GM18508 (cell line): ENCODE measurements around the gene FDXR.
"Not testable (repeated sequence)": the region's sequence is repeated elsewhere in the genome, so short reads cannot be mapped to it uniquely, and the experiment has no call there.

Source experiments
- ATAC-seq: cut with Tn5 transposase; IDR thresholded peaks from one replicate; pipeline ENCODE4 v1.9.1; 2021; ENCODE audit warnings: moderate number of reproducible peaks; ENCODE audit not compliant: insufficient read depth, unreplicated experiment

The FDXR gene

DNA sequence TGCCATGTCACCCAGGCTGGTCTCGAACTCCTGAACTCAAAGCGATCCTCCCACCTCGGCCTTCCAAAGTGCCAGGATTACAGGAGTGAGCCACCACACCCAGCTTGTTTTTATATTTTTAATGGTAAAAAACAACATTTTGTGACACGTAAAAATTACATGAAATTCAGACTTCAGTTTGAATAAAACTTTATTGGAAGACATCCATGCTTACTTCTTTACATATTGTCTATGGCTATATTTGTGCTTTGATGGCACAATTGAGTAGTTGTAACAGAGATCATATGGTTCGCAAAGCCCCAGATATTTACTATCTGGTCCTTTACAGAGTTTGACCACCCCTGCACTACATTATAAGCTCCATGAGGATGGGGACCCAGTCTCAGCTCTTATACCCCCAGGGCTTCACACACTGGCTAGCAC lies 1.8 kb upstream of the FDXR start:
- ATAC-seq = no peak

DNA sequence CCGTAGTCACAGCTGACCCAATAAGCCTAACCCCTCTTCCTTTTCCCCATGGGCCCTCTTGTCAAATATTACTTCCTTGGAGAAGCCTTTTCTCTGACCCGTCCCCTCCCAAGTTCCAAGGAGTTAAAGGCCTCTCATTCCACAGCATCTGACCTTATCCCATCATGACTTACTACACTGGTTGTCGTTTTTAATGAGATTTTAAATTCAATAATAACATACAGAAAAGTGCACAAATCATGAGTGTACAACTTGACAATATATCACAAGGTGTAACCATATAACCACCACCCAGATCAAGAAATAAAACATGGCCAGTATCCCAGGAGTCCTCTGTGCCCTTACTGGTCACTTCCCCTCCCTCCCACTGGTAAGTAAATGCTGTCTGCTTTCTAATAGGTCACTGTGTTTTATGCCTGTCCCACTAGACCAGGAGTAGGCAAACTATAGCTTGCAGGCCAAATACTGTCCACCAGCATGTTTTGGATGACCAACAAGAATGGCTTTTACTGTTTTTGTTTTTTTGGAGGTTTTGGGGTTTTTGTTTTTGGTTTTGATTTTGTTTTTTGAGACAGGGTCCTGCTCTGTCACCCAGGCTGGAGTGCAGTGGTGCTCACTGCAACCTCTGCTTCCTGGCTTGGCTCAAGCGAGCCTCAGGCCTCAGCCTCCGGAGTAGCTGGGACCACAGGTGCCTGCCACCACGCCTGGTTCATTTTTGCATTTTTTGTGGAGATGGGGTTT lies 1.2 kb upstream of the FDXR start:
- no peak for ATAC-seq

GRCh38 chr17:74873037-74873873 lies 461 bp upstream of the FDXR start:
- ATAC-seq = peak; percentile 83

DNA sequence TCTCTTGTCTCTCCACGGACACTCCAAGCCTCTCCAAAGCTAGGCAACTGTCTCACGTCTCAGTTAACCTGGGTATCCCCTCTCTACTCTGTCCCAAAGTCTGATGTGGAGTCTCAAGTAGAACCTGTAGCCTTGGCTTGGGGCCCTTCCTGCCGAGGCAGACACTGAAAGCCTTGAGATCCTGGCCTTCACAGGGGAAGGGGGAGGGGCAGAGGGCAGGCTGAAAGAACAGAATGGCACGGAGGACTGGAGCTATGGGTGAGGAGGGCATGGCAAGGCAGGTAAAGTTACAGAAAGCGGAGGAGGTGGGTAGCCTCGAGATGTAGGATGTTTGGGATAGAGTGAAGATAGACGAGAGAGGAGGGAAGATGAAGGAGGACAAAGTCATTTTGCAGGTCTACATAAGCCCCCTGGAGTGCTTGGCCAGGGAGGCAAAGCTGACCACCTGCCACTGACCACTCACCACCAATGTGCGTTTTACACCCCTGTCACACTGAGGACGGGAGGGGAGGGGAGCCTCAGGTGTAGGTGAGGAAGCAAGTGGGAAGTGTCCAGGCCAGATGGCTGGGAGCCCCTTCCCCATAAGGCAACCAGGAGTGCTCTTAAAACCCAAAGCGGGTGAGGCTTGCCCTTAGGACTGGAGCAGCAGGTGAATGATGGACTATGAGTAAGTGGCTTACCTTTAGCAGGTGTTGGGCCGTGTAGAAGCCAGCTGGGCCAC lies 1.3 kb downstream of the FDXR start:
- ATAC-seq = no peak

DNA sequence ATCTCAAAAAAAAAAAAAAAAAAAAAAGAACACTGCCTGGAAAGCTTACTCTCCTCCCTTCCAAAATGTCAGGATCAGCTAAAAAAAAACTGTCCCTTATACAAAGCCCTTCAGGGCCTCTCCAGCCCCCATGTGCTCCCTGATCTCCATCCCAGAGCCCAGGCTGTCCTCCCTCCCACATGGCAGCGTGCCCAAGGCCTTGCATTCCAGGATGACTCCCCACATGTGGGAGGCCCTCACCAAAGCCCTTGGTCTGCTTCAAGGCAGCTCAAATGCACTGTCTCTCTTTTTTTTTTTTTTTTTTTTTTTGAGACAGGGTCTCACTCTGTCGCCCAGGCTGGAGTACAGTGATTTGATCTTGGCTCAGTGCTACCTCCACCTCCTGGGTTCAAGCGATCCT lies 2.3 kb downstream of the FDXR start:
- ATAC-seq = no peak

DNA sequence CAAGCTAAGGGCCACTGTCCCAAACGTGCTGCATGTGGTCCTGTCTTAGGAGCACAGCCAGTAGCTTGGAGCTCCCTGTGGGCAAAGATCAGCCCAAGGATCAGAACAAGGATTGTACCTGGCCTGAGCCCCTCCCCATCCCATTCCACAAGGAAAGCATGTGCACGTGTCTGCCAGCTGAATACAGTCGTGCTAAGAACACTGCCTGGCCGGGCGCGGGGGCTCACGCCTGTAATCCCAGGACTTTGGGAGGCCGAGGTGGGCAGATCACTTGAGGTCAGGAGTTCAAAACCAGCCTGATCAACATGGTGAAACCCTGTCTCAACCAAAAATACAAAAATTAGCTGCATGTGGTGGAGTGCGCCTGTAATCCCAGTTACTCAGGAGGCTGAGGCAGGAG lies 2.8 kb downstream of the FDXR start:
- not testable (repeated sequence) for ATAC-seq

- no peak for ATAC-seq
Observed at GRCh38 chr17:74868908-74869255, 3.9 kb downstream of the FDXR start.

- no peak for ATAC-seq
Observed at GRCh38 chr17:74868251-74868907, 4.4 kb downstream of the FDXR start.

- no peak for ATAC-seq
Observed at GRCh38 chr17:74866198-74866835, 6.5 kb downstream of the FDXR start.

DNA sequence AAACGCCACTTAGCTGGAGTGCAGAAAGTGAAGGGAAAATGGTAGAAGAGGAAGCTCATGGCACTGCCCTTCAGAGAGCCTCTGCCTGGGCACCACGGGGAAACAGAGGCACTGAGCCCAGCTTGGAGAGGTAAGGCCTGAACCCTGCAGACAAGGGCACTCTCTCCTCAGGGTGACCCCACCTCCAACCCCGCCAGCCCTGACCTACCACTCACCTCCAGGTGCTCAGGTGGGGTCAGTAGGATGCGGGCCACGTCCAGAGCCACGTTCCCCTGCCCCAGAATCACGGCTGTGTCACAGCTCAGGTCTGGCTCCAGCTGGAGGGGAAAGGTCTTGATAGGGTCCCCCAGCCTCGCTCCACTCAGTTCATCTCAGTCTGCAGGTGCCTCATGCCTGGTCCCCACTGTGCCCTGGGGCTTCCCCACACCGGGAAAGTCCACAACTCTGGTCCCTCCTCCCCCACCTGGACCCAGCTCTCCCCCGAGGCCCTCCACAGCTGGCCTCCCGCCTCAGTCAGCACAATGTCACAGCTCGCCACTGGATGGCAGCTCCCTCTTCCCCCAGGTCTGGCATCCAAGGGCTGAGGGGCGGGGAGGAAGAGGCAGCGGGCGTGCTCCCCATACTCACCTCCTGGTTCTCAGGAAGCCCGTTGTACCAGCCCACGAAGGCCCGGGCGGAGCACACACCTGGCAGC lies 7.1 kb downstream of the FDXR start:
- ATAC-seq = no peak

GRCh38 chr17:74864866-74865395 lies 7.9 kb downstream of the FDXR start:
- ATAC-seq = no peak

DNA sequence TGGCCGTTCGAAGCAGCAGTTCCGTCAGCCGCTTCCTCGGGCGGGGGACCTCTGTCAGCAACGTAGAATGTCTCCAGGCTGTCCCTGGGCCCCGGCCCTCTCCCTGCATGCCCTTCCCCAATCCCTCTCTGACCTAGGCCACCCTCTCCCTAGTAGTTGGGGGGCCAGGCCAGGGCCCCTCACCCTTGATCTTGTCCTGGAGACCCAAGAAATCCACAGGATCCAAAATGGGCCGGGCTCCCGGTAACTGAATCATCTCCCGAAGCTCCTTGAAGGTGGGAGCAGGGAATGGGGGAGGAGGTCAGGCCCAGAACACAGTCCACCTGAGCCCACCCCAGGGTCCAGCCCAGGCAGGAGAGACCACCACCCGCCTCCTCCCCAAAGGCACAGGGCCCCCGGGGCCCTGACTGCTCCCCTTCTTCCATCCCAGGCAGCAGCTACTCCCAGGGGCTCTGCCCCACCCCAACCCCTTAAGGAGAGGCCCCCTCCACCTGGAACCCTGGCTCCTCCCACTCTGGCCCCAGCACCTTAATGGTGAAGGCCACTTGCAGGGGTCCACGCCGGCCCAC lies 8.4 kb downstream of the FDXR start:
- no peak for ATAC-seq

DNA sequence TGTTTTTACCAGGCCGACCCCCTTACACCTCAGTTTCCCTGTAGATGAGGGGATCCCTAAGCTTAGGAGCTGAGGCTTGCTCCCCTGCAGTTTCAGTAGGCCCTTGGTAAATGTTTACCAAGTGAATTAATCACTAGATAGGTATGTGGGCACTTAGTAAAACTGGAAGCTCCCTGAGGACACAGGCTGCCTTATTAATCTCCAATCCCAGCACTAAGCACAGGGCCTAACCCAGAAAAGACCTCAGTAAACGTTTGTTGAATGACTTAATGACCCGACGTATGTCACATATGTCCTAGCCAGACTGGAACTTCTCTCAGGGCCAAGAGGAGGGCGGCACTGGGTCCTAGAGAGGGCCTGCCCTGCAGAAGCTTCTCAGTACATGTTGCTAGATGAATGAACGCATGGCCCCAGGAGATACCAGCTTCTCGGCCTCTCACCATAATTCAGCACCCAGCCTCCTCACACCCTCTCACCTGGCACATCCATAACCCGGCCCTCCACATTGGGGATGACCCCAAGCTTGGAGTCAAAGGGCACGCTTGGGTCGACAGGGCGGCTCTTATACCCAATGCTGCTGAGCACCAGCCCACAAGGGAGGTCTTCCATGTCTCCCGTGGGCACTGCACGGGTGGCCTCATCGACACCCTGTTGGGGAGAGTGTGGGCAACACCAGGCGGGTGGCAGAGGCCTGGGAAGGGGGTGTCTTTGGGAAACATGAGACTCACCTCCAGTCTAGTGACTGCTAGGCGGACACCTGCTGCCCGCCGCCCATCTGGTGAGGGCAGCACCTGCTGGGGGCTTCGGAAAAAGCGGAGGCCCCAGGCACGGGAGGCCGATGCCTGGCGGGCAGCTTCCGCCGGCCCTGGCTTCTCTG lies 9.1 kb downstream of the FDXR start:
- no peak for ATAC-seq

DNA sequence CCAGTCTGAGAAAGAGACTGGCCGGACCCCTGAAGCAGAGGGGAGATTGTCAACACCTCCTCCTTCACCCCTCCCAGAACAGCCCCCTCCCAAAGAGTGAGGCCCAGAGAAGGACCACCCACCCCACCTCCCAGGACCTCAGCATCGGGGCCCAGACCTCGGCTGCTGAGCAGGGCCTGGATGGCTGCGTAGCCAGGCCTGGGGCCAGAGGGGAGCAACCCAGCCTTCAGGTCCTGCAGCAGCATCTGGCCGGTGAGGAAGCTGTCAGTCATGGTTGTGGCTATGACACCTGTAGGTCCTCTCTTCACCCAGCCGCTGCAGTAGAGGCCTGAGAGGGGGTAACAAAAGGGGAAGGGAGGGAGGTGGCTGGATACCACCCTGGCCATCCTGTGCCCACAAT lies 9.9 kb downstream of the FDXR start:
- no peak for ATAC-seq

- no peak for ATAC-seq
Observed at GRCh38 chr17:74862108-74862901, 10.5 kb downstream of the FDXR start.

DNA sequence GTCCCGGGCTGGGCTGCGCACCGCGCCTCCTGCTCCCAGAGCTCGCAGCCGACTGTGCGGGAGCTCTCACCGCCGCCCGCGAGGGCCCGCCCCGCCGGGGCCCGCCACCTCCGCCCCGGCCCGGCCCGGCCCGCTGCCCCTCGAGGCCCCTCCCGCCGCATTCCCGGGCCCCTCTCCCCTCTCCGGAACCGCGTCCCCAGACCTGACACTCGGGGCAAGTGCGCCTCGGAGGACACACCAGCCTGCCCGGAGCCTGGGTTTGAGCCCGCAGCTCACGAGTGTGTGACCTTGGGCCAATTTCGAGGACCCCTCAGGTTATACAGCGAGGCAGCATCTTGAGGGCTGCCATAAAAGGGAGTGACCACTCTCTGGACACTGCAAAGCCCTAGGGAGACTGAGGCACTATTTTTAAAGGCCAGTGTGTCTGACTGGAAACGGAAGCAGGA lies 11.1 kb downstream of the FDXR start:
- ATAC-seq = no peak
